ENCODE results near the gene INO80B. TPM values are rescaled to one million over a fixed set of nuclear protein-coding genes. Genes with fewer than 3 reads are reported as not detected.

The INO80B gene
- total and polyA plus RNA-seq, 9 of the 15 experiments (the other 6 are each of a cell fraction or from before 2014, with no cell fraction given), result 0.41 to 22.6 (median 9.0) TPM

DNA sequence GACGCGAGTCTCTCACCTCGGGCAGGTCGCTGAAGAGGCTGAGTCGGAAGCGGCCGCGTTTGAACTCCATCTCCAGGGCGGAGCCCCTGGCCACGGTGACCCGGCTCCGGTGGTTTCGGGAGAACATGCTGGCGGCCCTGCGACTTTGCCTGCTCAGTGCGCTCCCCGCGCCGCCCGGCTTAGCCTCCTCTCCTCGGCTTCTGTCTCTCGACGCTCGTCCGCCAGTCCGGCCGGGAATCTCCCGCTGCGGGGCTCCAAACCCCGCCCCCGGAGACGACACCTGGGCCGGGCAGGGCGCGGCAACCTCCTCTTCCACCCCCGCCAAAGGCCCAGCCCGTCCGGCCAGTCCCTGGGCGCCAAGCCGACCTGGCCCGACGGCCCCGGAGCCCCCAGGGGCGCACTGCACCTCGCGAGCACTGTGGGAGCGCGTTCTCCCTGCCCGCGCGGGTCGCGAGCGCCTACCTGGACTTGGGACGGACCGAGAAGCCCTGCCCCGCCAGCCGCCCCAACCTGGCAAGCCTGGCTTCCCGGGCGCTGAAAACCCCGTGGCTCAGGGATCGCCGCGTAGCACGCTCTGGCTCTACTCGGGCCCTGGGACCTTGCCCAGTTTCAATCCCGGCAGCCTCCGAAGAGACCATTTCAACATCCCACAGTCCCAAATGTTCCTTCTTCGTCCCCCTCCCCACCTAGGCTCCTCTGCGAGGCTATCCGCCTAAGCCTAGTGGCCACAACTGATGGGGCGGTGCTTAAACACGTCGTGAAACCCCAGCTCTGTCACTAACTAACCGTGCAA, 13.0 kb upstream of the INO80B start, which contains the start of gene RTKN:
RTKN (minus strand) TSS at position 248 of the 793 bp plus-strand sequence; CDS start at position 127, 121 bp downstream.
- in situ Hi-C loops (cut with MboI), result no loop called here
- H3K4me1 ChIP-seq (replicated peaks in 1 of 2; ENCODE audit: control insufficient read depth in 2 of 2, insufficient read depth in 2 of 2, low read length in 2 of 2), result peaks cover 22 to 36% of the 10 kb centered on the region in 2 experiments; a peak in 4 of 5 replicates
- no peaks in the 10 kb centered on the region for H3K36me3 ChIP-seq (ENCODE audit: control insufficient read depth, insufficient read depth, low read length)
- peak within 1 kb of the TSS; percentile 65 to 94 for H3K9ac ChIP-seq (ENCODE audit: insufficient read depth in 1 of 2, low read depth in 2 of 2, low read length in 2 of 2)
- H3K9me1 ChIP-seq (ENCODE audit: control insufficient read depth, insufficient read depth, low read length), result no peaks in the 10 kb centered on the region
- FAIRE-seq (no peak), ATAC-seq (no peak), DNase-seq (ENCODE audit: extremely low read depth in 1 of 4, low spot score in 3 of 4) (no peak)
- peak within 1 kb of the TSS; percentile 41; the same call in 1 of the 2 replicates for H3K4me3 ChIP-seq
- no peaks in the 10 kb centered on the region for H3K9me3 ChIP-seq (replicated peaks; ENCODE audit: control insufficient read depth, insufficient read depth, low read depth, low read length)
- BruUV-seq (replicated peaks), result no TSS peak
- intact Hi-C loops (cut with micrococcal nuclease), result no loop called here
- POLR2A ChIA-PET, result no interaction called here
- H3K27ac ChIP-seq (ENCODE audit: extremely low read depth, low read depth, low read length), result peak within 1 kb of the TSS; percentile 71
- H2AFZ ChIP-seq (ENCODE audit: low read depth, low read length), result peak within 1 kb of the TSS; percentile 98
- TF ChIP-seq CHD7 (IDR thresholded peaks at IDR 0.05; ENCODE audit: low read depth, low read length), result no peak
- peak; percentile 29 for TF ChIP-seq SRSF7 (optimal IDR thresholded peaks at IDR 0.05; ENCODE audit: low read depth, low read length)
- TF ChIP-seq ETS2 (tag; IDR thresholded peaks at IDR 0.05; ENCODE audit: borderline replicate concordance, poor library complexity, severe bottlenecking), result no peak
- TF ChIP-seq, protein P1, sequence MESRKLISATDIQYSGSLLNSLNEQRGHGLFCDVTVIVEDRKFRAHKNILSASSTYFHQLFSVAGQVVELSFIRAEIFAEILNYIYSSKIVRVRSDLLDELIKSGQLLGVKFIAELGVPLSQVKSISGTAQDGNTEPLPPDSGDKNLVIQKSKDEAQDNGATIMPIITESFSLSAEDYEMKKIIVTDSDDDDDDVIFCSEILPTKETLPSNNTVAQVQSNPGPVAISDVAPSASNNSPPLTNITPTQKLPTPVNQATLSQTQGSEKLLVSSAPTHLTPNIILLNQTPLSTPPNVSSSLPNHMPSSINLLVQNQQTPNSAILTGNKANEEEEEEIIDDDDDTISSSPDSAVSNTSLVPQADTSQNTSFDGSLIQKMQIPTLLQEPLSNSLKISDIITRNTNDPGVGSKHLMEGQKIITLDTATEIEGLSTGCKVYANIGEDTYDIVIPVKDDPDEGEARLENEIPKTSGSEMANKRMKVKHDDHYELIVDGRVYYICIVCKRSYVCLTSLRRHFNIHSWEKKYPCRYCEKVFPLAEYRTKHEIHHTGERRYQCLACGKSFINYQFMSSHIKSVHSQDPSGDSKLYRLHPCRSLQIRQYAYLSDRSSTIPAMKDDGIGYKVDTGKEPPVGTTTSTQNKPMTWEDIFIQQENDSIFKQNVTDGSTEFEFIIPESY (CRISPR knock-in tag; IDR thresholded peaks at IDR 0.05), result peak; percentile 31; the same call in 1 of the 2 replicates
- H4K20me1 ChIP-seq (replicated peaks; ENCODE audit: control insufficient read depth, insufficient read depth, low read length), result no peaks in the 10 kb centered on the region
- WGBS (ENCODE audit: insufficient coverage, low coverage, missing lambda C conversion rate), result 91% methylated on average over 40 of the region's 75 CpGs
- peak within 1 kb of the TSS; percentile 87 for H3K4me2 ChIP-seq (ENCODE audit: insufficient read depth, low read length)
- H3K79me2 ChIP-seq (ENCODE audit: control insufficient read depth, insufficient read depth, low read length), result no peaks in the 10 kb centered on the region
- H3K27me3 ChIP-seq (ENCODE audit: control insufficient read depth in 2 of 2, insufficient read depth in 2 of 2, low read length in 2 of 2), result no peaks in the 10 kb centered on the region
- CTCF ChIA-PET (ENCODE audit: low intra/inter-chr PET ratio), result no interaction called here

Measured in K562 (cell line).